IMR-90 (cell line): ENCODE data around the gene CACNA2D3. TPM values are rescaled to one million over a fixed set of nuclear protein-coding genes. Genes with fewer than 3 reads are reported as not detected.

Experiments used
- ATAC-seq: fragments of 200-7000 bp; cut with Tn5 transposase; 2 replicates; pipeline ENCODE4 v1.9.1; 2020; ENCODE audit warnings: low read depth, mild to moderate bottlenecking, moderate library complexity
- BruUV-seq: library from RNA; stranded (reverse); fragments of 400-500 nt; replicated peaks from 2 replicates; lab custom pipeline; 2021; lab: Mats Ljungman, UMichigan
- CTCF ChIA-PET: fragments of 300-600 bp; formaldehyde crosslinking; extraction: SDS; loops from one replicate; lab custom pipeline; 2021; ENCODE audit warnings: antibody characterized with exemption; lab: Yijun Ruan, JAX
- POLR2A ChIA-PET: fragments of 300-600 bp; sonication (Branson Sonifier 250); formaldehyde crosslinking; loops from one replicate; lab custom pipeline; 2022; ENCODE audit warnings: antibody characterized with exemption; ENCODE audit not compliant: unreplicated experiment; lab: Charles Lee
- DNase-seq: peaks from one replicate; pipeline ENCODE4 v3.0.0; 2013
- H2AFZ ChIP-seq: replicated peaks from 2 replicates; pipeline ENCODE3; 2013; ENCODE audit warnings: low read length, mild to moderate bottlenecking; ENCODE audit not compliant: poor library complexity
- H2AK5ac ChIP-seq: 2 replicates; pipeline ENCODE4 v1.6.1; 2013; ENCODE audit warnings: low read depth, low read length, inconsistent platforms
- H2AK9ac ChIP-seq: replicated peaks from 2 replicates; pipeline ENCODE3; 2013; ENCODE audit warnings: mild to moderate bottlenecking, low read depth, low read length, moderate library complexity; ENCODE audit not compliant: poor library complexity
- H2BK120ac ChIP-seq: 2 replicates; pipeline ENCODE4 v1.6.1; 2013; ENCODE audit warnings: low read depth, low read length, inconsistent platforms
- H2BK15ac ChIP-seq: 3 replicates; pipeline ENCODE4 v1.6.1; 2013; ENCODE audit warnings: low read depth, low read length, inconsistent platforms
- H2BK20ac ChIP-seq: 2 replicates; pipeline ENCODE4 v1.6.1; 2013; ENCODE audit warnings: low read depth, mild to moderate bottlenecking, inconsistent platforms, low read length, moderate library complexity
- H2BK5ac ChIP-seq: 2 replicates; pipeline ENCODE4 v1.6.1; 2013; ENCODE audit warnings: mild to moderate bottlenecking, low read depth, low read length, inconsistent platforms; ENCODE audit not compliant: poor library complexity, severe bottlenecking
- H3K14ac ChIP-seq: replicated peaks from 2 replicates; pipeline ENCODE4 v1.6.1; 2013; ENCODE audit warnings: low read depth, low read length, inconsistent platforms
- H3K18ac ChIP-seq: 2 replicates; pipeline ENCODE4 v1.6.1; 2013; ENCODE audit warnings: low read depth, low read length, control low read depth
- H3K23ac ChIP-seq: 2 replicates; pipeline ENCODE4 v1.6.1; 2013; ENCODE audit warnings: low read depth, low read length, inconsistent platforms
- H3K27ac ChIP-seq: 2 replicates; pipeline ENCODE4 v1.5.1; 2013; ENCODE audit warnings: mild to moderate bottlenecking, control low read depth, low read length; ENCODE audit not compliant: insufficient read depth
- H3K27me3 ChIP-seq: 2 replicates; pipeline ENCODE4 v1.6.1; 2013; ENCODE audit warnings: low read length; ENCODE audit not compliant: control insufficient read depth, insufficient read depth
- H3K36me3 ChIP-seq: 2 replicates; pipeline ENCODE4 v1.6.1; 2013; ENCODE audit warnings: low read length, mixed read lengths; ENCODE audit not compliant: control insufficient read depth, insufficient read depth
- H3K4ac ChIP-seq: 2 replicates; pipeline ENCODE4 v1.6.1; 2013; ENCODE audit warnings: low read depth, low read length, inconsistent platforms
- H3K4me1 ChIP-seq: 2 replicates; pipeline ENCODE4 v1.6.1; 2013; ENCODE audit warnings: low read length, mixed read lengths; ENCODE audit not compliant: control insufficient read depth, insufficient read depth
- H3K4me2 ChIP-seq: 2 replicates; pipeline ENCODE4 v1.6.1; 2013; ENCODE audit warnings: low read depth, mild to moderate bottlenecking, control low read depth, low read length, moderate library complexity
- H3K4me3 ChIP-seq: 2 replicates; pipeline ENCODE4 v1.5.1; 2013; ENCODE audit warnings: low read depth, mild to moderate bottlenecking, control low read depth, low read length, moderate library complexity; ENCODE audit not compliant: insufficient read depth
- H3K56ac ChIP-seq: 2 replicates; pipeline ENCODE4 v1.6.1; 2013; ENCODE audit warnings: low read length, inconsistent platforms; ENCODE audit not compliant: insufficient read depth; ENCODE audit errors: extremely low read depth
- H3K79me1 ChIP-seq, 2 experiments: 2 replicates each; pipeline ENCODE4 v1.6.1; 2013; ENCODE audit warnings: low read length in 2 of 2, inconsistent platforms in 1 of 2, low read depth in 1 of 2
- H3K9ac ChIP-seq: 2 replicates; pipeline ENCODE4 v1.6.1; 2013; ENCODE audit warnings: low read depth, low read length, control low read depth
- H3K9me1 ChIP-seq: 2 replicates; pipeline ENCODE4 v1.6.1; 2013; ENCODE audit warnings: low read length, inconsistent platforms; ENCODE audit not compliant: insufficient read depth
- H3K9me3 ChIP-seq: 2 replicates; pipeline ENCODE4 v1.6.1; 2013; ENCODE audit warnings: low read length; ENCODE audit not compliant: control insufficient read depth, insufficient read depth
- H4K20me1 ChIP-seq: 2 replicates; pipeline ENCODE4 v1.6.1; 2013; ENCODE audit warnings: low read length, inconsistent platforms; ENCODE audit not compliant: insufficient read depth
- H4K5ac ChIP-seq: 2 replicates; pipeline ENCODE4 v1.6.1; 2013; ENCODE audit warnings: mild to moderate bottlenecking, low read depth, low read length, control low read depth
- H4K8ac ChIP-seq, 2 experiments: 2 replicates each; pipeline ENCODE4 v1.6.1; 2013; ENCODE audit warnings: low read depth in 2 of 2, low read length in 2 of 2, control low read depth in 1 of 2, inconsistent platforms in 1 of 2
- H4K91ac ChIP-seq: 2 replicates; pipeline ENCODE4 v1.6.1; 2013; ENCODE audit warnings: low read depth, low read length, inconsistent platforms; ENCODE audit not compliant: insufficient read depth
- BHLHE40 ChIP-seq: fragments of 150-350 bp; IDR thresholded peaks from 2 replicates; pipeline ENCODE4 v1.6.1; 2016; ENCODE audit warnings: mild to moderate bottlenecking, low read depth, low read length
- CEBPB ChIP-seq: IDR thresholded peaks from 2 replicates; pipeline ENCODE4 v1.6.1; 2012; ENCODE audit warnings: low read depth, low read length, improper control_type of control experiment
- FOS ChIP-seq: fragments of 150-350 bp; IDR thresholded peaks from 2 replicates; pipeline ENCODE4 v1.6.1; 2016; ENCODE audit warnings: low read depth, low read length
- RAD21 ChIP-seq: IDR thresholded peaks from 2 replicates; pipeline ENCODE4 v1.6.1; 2012; ENCODE audit warnings: low read length, improper control_type of control experiment
- RCOR1 ChIP-seq: IDR thresholded peaks from 2 replicates; pipeline ENCODE4 v1.6.1; 2012; ENCODE audit warnings: mild to moderate bottlenecking, low read length, improper control_type of control experiment; ENCODE audit not compliant: insufficient replicate concordance
- RFX5 ChIP-seq: IDR thresholded peaks from 2 replicates; pipeline ENCODE4 v1.8.0; 2012; ENCODE audit warnings: low read depth, mild to moderate bottlenecking, low read length, moderate library complexity
- SMC3 ChIP-seq: fragments of 150-350 bp; IDR thresholded peaks from 2 replicates; pipeline ENCODE4 v1.6.1; 2016; ENCODE audit warnings: low read depth, mild to moderate bottlenecking, antibody characterized with exemption, low read length, moderate library complexity
- WGBS, 2 experiments: methylation state at CpG; one replicate each; pipeline versions ENCODE4 v1.1.5 to v1.1.7; 2013; ENCODE audit warnings: missing lambda C conversion rate in 2 of 2; ENCODE audit not compliant: insufficient read length in 1 of 2; ENCODE audit errors: extremely low coverage in 2 of 2; 5-methylcytosine and 5-hydroxymethylcytosine counted together
- dilution Hi-C: fragments of 300-500 bp; cut with HindIII; formaldehyde crosslinking; loops from one replicate; pipeline ENCODE4 v1.14.3; 2018; ENCODE audit warnings: low sequenced_read_pairs; ENCODE audit not compliant: unreplicated experiment
- in situ Hi-C: fragments of 300-500 bp; cut with MboI; formaldehyde crosslinking; loops from 3 replicates; pipeline ENCODE4 v1.14.3; 2019; ENCODE audit warnings: low sequenced_read_pairs, inconsistent platforms, mixed read lengths
- intact Hi-C: fragments of 100-400 bp; cut with micrococcal nuclease; formaldehyde crosslinking; loops from 2 replicates; pipeline ENCODE4 v1.10.0; 2022
- polyA plus RNA-seq, 3 experiments: library from polyadenylated mRNA; depleted of rRNA; stranded (reverse); fragments of >200 nt; gene quantifications; 2 replicates each; pipeline ENCODE4 v1.2.3, GENCODE V29; 2012; ENCODE audit warnings: low replicate concordance in 1 of 3
- total RNA-seq: library from RNA; depleted of rRNA; stranded (reverse); fragments of >200 nt; gene quantifications from 2 replicates; pipeline ENCODE4 v1.2.3, GENCODE V29; 2012
- TF ChIP-seq, protein P1 (sequence below): conservative IDR thresholded peaks from 2 replicates; pipeline ENCODE4 v1.5.1; 2012; ENCODE audit warnings: mild to moderate bottlenecking, low read depth, low read length, improper control_type of control experiment
- TF ChIP-seq, protein P2 (sequence below): fragments of 150-350 bp; IDR thresholded peaks from 2 replicates; pipeline ENCODE4 v1.6.1; 2017; ENCODE audit warnings: mild to moderate bottlenecking, antibody characterized with exemption, low read length, low read depth
- TF ChIP-seq, protein P3 (sequence below): fragments of 150-350 bp; IDR thresholded peaks from 2 replicates; pipeline ENCODE4 v1.6.1; 2016; ENCODE audit warnings: low read depth, mild to moderate bottlenecking, low read length, moderate library complexity, borderline replicate concordance

The CACNA2D3 gene
- total and polyA plus RNA-seq, 2 of the 4 experiments (the other 2 are of a cell fraction), result 0.36 to 0.41 TPM

DNA sequence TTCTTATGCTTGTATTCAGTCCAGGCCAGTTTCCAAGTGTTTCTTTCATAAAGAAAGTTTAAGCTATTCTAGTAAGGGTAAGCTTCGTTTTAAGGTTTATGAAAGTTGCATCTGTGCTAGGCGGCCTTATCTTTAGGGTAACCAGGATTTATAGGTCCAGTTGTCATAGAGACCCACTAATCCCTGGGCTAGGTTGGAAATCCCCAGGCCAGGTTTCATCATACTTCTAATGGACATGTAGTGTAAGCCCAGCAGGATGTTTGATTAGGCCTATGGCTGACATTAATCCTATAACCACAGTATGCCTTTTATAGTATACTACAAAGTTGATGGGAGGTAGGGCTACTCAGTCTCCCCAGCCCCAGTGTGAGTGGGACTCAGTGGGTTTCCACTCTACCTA lies 312.4 kb downstream of the CACNA2D3 start:
- no peak for ATAC-seq
- WGBS, 2 experiments, result no CpG with 5 or more reads among the region's 2 CpGs
- H3K9me3 ChIP-seq, result no peaks in the 10 kb centered on the region
- no peak overlapping the region for H3K4me3 ChIP-seq
- H3K36me3 ChIP-seq, result no peaks in the 10 kb centered on the region
- no peak overlapping the region for H4K5ac ChIP-seq
- H3K27me3 ChIP-seq, result no peaks in the 10 kb centered on the region
- no peak overlapping the region for H3K4ac ChIP-seq
- no peaks in the 10 kb centered on the region for H3K79me1 ChIP-seq
- H2BK120ac ChIP-seq, result no peak overlapping the region
- intact Hi-C loops (loop anchor here (5.0 kb wide), 2 partner anchors 393 to 1868 kb away; no protein-coding TSS in a partner anchor), in situ Hi-C loops (loop anchor here (25.0 kb wide), 1 partner anchor 403 kb away; no protein-coding TSS in a partner anchor), dilution Hi-C loops (no loop called here)
- ChIA-PET POLR2A (no interaction called here), CTCF (no interaction called here)
- no peak overlapping the region for H2BK15ac ChIP-seq
- no peak for DNase-seq
- H3K14ac ChIP-seq, result no peak overlapping the region
- H4K8ac ChIP-seq, result no peak overlapping the region
- no peak overlapping the region for H2AK9ac ChIP-seq
- H2AFZ ChIP-seq, result no peak overlapping the region
- H3K4me2 ChIP-seq, result no peak overlapping the region
- H3K27ac ChIP-seq, result no peak overlapping the region
- H2AK5ac ChIP-seq, result no peak overlapping the region
- no peaks in the 10 kb centered on the region for H3K4me1 ChIP-seq
- H3K9ac ChIP-seq, result no peak overlapping the region
- no peak overlapping the region for H3K18ac ChIP-seq
- no peak for TF ChIP-seq RFX5
- TF ChIP-seq, protein P1, sequence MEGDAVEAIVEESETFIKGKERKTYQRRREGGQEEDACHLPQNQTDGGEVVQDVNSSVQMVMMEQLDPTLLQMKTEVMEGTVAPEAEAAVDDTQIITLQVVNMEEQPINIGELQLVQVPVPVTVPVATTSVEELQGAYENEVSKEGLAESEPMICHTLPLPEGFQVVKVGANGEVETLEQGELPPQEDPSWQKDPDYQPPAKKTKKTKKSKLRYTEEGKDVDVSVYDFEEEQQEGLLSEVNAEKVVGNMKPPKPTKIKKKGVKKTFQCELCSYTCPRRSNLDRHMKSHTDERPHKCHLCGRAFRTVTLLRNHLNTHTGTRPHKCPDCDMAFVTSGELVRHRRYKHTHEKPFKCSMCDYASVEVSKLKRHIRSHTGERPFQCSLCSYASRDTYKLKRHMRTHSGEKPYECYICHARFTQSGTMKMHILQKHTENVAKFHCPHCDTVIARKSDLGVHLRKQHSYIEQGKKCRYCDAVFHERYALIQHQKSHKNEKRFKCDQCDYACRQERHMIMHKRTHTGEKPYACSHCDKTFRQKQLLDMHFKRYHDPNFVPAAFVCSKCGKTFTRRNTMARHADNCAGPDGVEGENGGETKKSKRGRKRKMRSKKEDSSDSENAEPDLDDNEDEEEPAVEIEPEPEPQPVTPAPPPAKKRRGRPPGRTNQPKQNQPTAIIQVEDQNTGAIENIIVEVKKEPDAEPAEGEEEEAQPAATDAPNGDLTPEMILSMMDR, result no peak
- TF ChIP-seq, protein P2, sequence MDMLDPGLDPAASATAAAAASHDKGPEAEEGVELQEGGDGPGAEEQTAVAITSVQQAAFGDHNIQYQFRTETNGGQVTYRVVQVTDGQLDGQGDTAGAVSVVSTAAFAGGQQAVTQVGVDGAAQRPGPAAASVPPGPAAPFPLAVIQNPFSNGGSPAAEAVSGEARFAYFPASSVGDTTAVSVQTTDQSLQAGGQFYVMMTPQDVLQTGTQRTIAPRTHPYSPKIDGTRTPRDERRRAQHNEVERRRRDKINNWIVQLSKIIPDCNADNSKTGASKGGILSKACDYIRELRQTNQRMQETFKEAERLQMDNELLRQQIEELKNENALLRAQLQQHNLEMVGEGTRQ, result no peak
- no peak for TF ChIP-seq RAD21
- TF ChIP-seq CEBPB, result no peak
- TF ChIP-seq, protein P3, sequence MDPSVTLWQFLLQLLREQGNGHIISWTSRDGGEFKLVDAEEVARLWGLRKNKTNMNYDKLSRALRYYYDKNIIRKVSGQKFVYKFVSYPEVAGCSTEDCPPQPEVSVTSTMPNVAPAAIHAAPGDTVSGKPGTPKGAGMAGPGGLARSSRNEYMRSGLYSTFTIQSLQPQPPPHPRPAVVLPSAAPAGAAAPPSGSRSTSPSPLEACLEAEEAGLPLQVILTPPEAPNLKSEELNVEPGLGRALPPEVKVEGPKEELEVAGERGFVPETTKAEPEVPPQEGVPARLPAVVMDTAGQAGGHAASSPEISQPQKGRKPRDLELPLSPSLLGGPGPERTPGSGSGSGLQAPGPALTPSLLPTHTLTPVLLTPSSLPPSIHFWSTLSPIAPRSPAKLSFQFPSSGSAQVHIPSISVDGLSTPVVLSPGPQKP, result no peak
- no peak for TF ChIP-seq RCOR1
- TF ChIP-seq BHLHE40, result no peak
- no peak for TF ChIP-seq FOS
- TF ChIP-seq SMC3, result no peak
- H3K23ac ChIP-seq, result no peak overlapping the region
- H4K91ac ChIP-seq, result no peak overlapping the region
- H2BK5ac ChIP-seq, result no peak overlapping the region
- H3K9me1 ChIP-seq, result no peaks in the 10 kb centered on the region
- no TSS peak for BruUV-seq
- H2BK20ac ChIP-seq, result no peak overlapping the region
- H3K56ac ChIP-seq, result no peak overlapping the region
- no peaks in the 10 kb centered on the region for H4K20me1 ChIP-seq
